GM12878 (cell line): ENCODE data around the gene WDR86. TPM values are rescaled to one million over a fixed set of nuclear protein-coding genes. Genes with fewer than 3 reads are reported as not detected.

Source experiments
- ATAC-seq: fragments of 200-7000 bp; cut with Tn5 transposase; 3 replicates; pipeline ENCODE4 v1.9.1; 2020; ENCODE audit warnings: mild to moderate bottlenecking, moderate library complexity
- BruUV-seq: library from RNA; stranded (reverse); fragments of 400-500 nt; replicated peaks from 2 replicates; lab custom pipeline; 2021; lab: Mats Ljungman, UMichigan
- CTCF ChIA-PET: fragments of 300-600 bp; sonication (Branson Sonifier 250); formaldehyde crosslinking; extraction: SDS; loops from one replicate; lab custom pipeline; 2021; ENCODE audit warnings: inconsistent platforms; lab: Yijun Ruan, JAX
- POLR2A ChIA-PET: fragments of 350-600 bp; formaldehyde crosslinking; extraction: SDS; loops from one replicate; lab custom pipeline; 2021; ENCODE audit warnings: inconsistent platforms; lab: Charles Lee
- RAD21 ChIA-PET: fragments of 300-600 bp; sonication (Branson Sonifier 250); formaldehyde crosslinking; loops from one replicate; lab custom pipeline; 2023; ENCODE audit warnings: antibody characterized with exemption; ENCODE audit not compliant: unreplicated experiment; lab: Charles Lee
- SMC1A ChIA-PET: fragments of 300-600 bp; sonication (Branson Sonifier 250); formaldehyde crosslinking; loops from one replicate; lab custom pipeline; 2023; ENCODE audit not compliant: unreplicated experiment, uncharacterized antibody; lab: Charles Lee
- DNase-seq: peaks from one replicate; pipeline ENCODE4 v3.0.0-alpha.2; 2011; ENCODE audit warnings: low read depth, low spot score
- FAIRE-seq: peaks from 3 replicates; lab custom pipeline; 2011; peaks lifted over from hg19 to GRCh38; lab: Jason Lieb, UNC
- H2AFZ ChIP-seq: 2 replicates; pipeline ENCODE4 v1.6.0; 2011; ENCODE audit warnings: low read depth, low read length, control low read depth; ENCODE audit not compliant: control insufficient read depth
- H3K27ac ChIP-seq: 2 replicates; pipeline ENCODE4 v1.5.1; 2011; ENCODE audit warnings: control low read depth; ENCODE audit not compliant: control insufficient read depth, insufficient read depth
- H3K27me3 ChIP-seq, 2 experiments: replicated peaks in 1 of 2; 2 replicates each; pipeline versions ENCODE4 v1.6.0 to v1.6.1; 2011; ENCODE audit warnings: low read length in 1 of 2; ENCODE audit not compliant: control insufficient read depth in 2 of 2, insufficient read depth in 2 of 2
- H3K36me3 ChIP-seq, 2 experiments: 2 replicates each; pipeline ENCODE4 v1.5.1; 2011; ENCODE audit warnings: low read length in 1 of 2; ENCODE audit not compliant: control insufficient read depth in 2 of 2, insufficient read depth in 2 of 2
- H3K4me1 ChIP-seq: 2 replicates; pipeline ENCODE4 v1.6.1; 2011; ENCODE audit warnings: mild to moderate bottlenecking, low read length, moderate library complexity, mixed read lengths; ENCODE audit not compliant: control insufficient read depth, insufficient read depth
- H3K4me2 ChIP-seq: 2 replicates; pipeline ENCODE4 v1.6.0; 2011; ENCODE audit warnings: control low read depth; ENCODE audit not compliant: control insufficient read depth, insufficient read depth
- H3K4me3 ChIP-seq: fragments of 200-600 bp; sonication (generic); 2 replicates; pipeline ENCODE4 v1.5.1; 2016
- H3K79me2 ChIP-seq: 2 replicates; pipeline ENCODE4 v1.6.0; 2011; ENCODE audit warnings: low read length; ENCODE audit not compliant: control insufficient read depth, insufficient read depth
- H3K9ac ChIP-seq: 2 replicates; pipeline ENCODE4 v1.8.0; 2011; ENCODE audit warnings: low read length, control low read depth, mixed read lengths; ENCODE audit not compliant: control insufficient read depth, insufficient read depth
- H3K9me3 ChIP-seq: replicated peaks from 3 replicates; pipeline ENCODE4 v1.5.1; 2011; ENCODE audit warnings: mild to moderate bottlenecking, low read length; ENCODE audit not compliant: control insufficient read depth, insufficient read depth
- H4K20me1 ChIP-seq: 2 replicates; pipeline ENCODE4 v1.6.0; 2011; ENCODE audit not compliant: control insufficient read depth, insufficient read depth
- ATF2 ChIP-seq: IDR thresholded peaks from 2 replicates; pipeline ENCODE4 v1.6.1; 2012; ENCODE audit warnings: low read length, inconsistent platforms
- BCL11A ChIP-seq: IDR thresholded peaks from 2 replicates; pipeline ENCODE4 v1.6.1; 2011; ENCODE audit warnings: low read depth, low read length
- CEBPB ChIP-seq, 2 experiments: fragments of 150-350 bp in 1 of 2; IDR thresholded peaks; 2 replicates each; pipeline ENCODE4 v1.6.1; 2012 to 2014; ENCODE audit warnings: low read depth in 2 of 2, low read length in 2 of 2, borderline replicate concordance in 1 of 2, inconsistent platforms in 1 of 2
- E2F8 ChIP-seq: fragments of 450-650 bp; IDR thresholded peaks from 2 replicates; pipeline ENCODE4 v1.6.1; 2018; ENCODE audit warnings: mild to moderate bottlenecking, low read depth, moderate library complexity; ENCODE audit not compliant: partially characterized antibody
- EGR1 ChIP-seq, 2 experiments: IDR thresholded peaks; 1 replicate in 1 of 2; 2 replicates in 1 of 2; pipeline ENCODE4 v1.6.1; 2011 to 2012; ENCODE audit warnings: low read depth in 2 of 2, low read length in 2 of 2, borderline replicate concordance in 1 of 2, mild to moderate bottlenecking in 1 of 2, moderate library complexity in 1 of 2
- KAT2A ChIP-seq: conservative IDR thresholded peaks from 2 replicates; pipeline ENCODE4 v1.6.1; 2011; ENCODE audit warnings: low read depth, low read length; ENCODE audit not compliant: control insufficient read depth
- KLF5 ChIP-seq: fragments of 450-650 bp; IDR thresholded peaks from 2 replicates; pipeline ENCODE4 v1.6.1; 2014; ENCODE audit warnings: mild to moderate bottlenecking; ENCODE audit not compliant: partially characterized antibody
- MTA3 ChIP-seq: IDR thresholded peaks from 2 replicates; pipeline ENCODE4 v1.6.1; 2012; ENCODE audit warnings: low read length, inconsistent platforms, borderline replicate concordance
- NFIC ChIP-seq: IDR thresholded peaks from 2 replicates; pipeline ENCODE4 v1.6.1; 2012; ENCODE audit warnings: low read depth, mild to moderate bottlenecking, inconsistent platforms, low read length, moderate library complexity
- NFYA ChIP-seq: IDR thresholded peaks from 2 replicates; pipeline ENCODE4 v1.6.1; 2011; ENCODE audit warnings: low read depth, mild to moderate bottlenecking, low read length, improper control_type of control experiment, borderline replicate concordance
- POU2F2 ChIP-seq: IDR thresholded peaks from 3 replicates; pipeline ENCODE4 v1.6.1; 2011; ENCODE audit warnings: low read depth, mild to moderate bottlenecking, low read length, borderline replicate concordance
- RUNX3 ChIP-seq: IDR thresholded peaks from 2 replicates; pipeline ENCODE4 v1.6.1; 2012; ENCODE audit warnings: low read length, inconsistent platforms
- SIX5 ChIP-seq: IDR thresholded peaks from 2 replicates; pipeline ENCODE4 v1.6.1; 2011; ENCODE audit warnings: mild to moderate bottlenecking, low read depth, low read length, moderate library complexity; ENCODE audit not compliant: severe bottlenecking
- STAT1 ChIP-seq: fragments of 450-650 bp; conservative IDR thresholded peaks from 2 replicates; pipeline ENCODE4 v1.6.1; 2014; ENCODE audit warnings: antibody characterized with exemption, mild to moderate bottlenecking
- SUPT20H ChIP-seq: IDR thresholded peaks from 2 replicates; pipeline ENCODE4 v1.6.1; 2011; ENCODE audit warnings: low read depth, mild to moderate bottlenecking, low read length, moderate library complexity, borderline replicate concordance; ENCODE audit not compliant: control insufficient read depth
- YBX1 ChIP-seq: fragments of 450-650 bp; IDR thresholded peaks from 2 replicates; pipeline ENCODE4 v1.6.1; 2016; ENCODE audit warnings: antibody characterized with exemption
- YY1 ChIP-seq: IDR thresholded peaks from 2 replicates; pipeline ENCODE4 v1.6.1; 2011; ENCODE audit warnings: low read depth, mild to moderate bottlenecking, low read length
- ZBTB33 ChIP-seq: fragments of 450-650 bp; IDR thresholded peaks from 2 replicates; pipeline ENCODE4 v1.6.1; 2017; ENCODE audit warnings: mild to moderate bottlenecking
- WGBS: methylation state at CpG from one replicate; pipeline ENCODE4 v1.1.6; 2016; ENCODE audit warnings: low lambda C conversion rate; ENCODE audit not compliant: insufficient replicate concordance, insufficient coverage; ENCODE audit errors: missing lambda C conversion rate; 5-methylcytosine and 5-hydroxymethylcytosine counted together
- in situ Hi-C: fragments of 300-500 bp; cut with MboI; formaldehyde crosslinking; loops from 9 replicates; pipeline ENCODE4 v1.14.3; 2018; ENCODE audit warnings: mixed read lengths
- intact Hi-C: fragments of 100-400 bp; cut with micrococcal nuclease; formaldehyde crosslinking; loops from one replicate; pipeline ENCODE4 v1.14.2; 2022; ENCODE audit not compliant: unreplicated experiment
- polyA plus RNA-seq, 11 experiments: library from polyadenylated mRNA; depleted of rRNA in 4 of 11; unstranded in 6 of 11; stranded (reverse) in 5 of 11; fragments of >200 nt; fragmentation: Nextera tagmentation in 4 of 11; fragmentation: Illumina TruSeq in 1 of 11; extraction: Ambion mirVana in 4 of 11; extraction: Trizol in 1 of 11; gene quantifications; 1 replicate in 1 of 11; 2 replicates in 10 of 11; pipeline versions ENCODE4 v1.2.1 to v1.2.3, GENCODE V29; 2011 to 2016; ENCODE audit warnings: inconsistent platforms in 2 of 11, missing spikeins in 2 of 11, low read depth in 1 of 11
- total RNA-seq, 4 experiments: library from RNA; depleted of rRNA in 3 of 4; stranded (reverse); fragments of >200 nt in 3 of 4; fragmentation: Illumina TruSeq in 1 of 4; extraction: Trizol in 1 of 4; gene quantifications; 2 replicates each; pipeline versions ENCODE4 v1.2.1 to v1.2.3, GENCODE V29; 2013 to 2021

The WDR86 gene
- total and polyA plus RNA-seq, 10 of the 15 experiments (the other 5 are each of a cell fraction or from before 2014, with no cell fraction given): 0.05 to 0.19 (median 0.15) TPM; not detected in 7

- POLR2A ChIA-PET: no interaction called here
- H3K9me3 ChIP-seq: peaks cover 5% of the 10 kb centered on the region; the same call in 1 of the 3 replicates
- peaks cover 20% of the 10 kb centered on the region for H3K4me1 ChIP-seq
- peak overlapping the region; percentile 35 for H3K4me2 ChIP-seq
- RAD21 ChIA-PET: no interaction called here
- H4K20me1 ChIP-seq: no peaks in the 10 kb centered on the region
- peak overlapping the region; percentile 1; the same call in 1 of the 2 replicates for H2AFZ ChIP-seq
- ATAC-seq (no peak), DNase-seq (no peak), FAIRE-seq (no peak)
- H3K4me3 ChIP-seq: no peak overlapping the region
- intact Hi-C loops: no loop called here
- H3K27ac ChIP-seq: peak overlapping the region; percentile 38
- SMC1A ChIA-PET: interaction anchor here (2.3 to 2.6 kb wide), 2 partner anchors 16 to 20 kb away, joined by 15 read pairs; no protein-coding TSS in a partner anchor
- no TSS peak for BruUV-seq
- in situ Hi-C loops: no loop called here
- H3K9ac ChIP-seq: peak overlapping the region; percentile 22; the same call in 1 of the 2 replicates
- H3K36me3 ChIP-seq: no peaks in the 10 kb centered on the region
- H3K27me3 ChIP-seq: no peaks in the 10 kb centered on the region
- 20% methylated on average over 12 of the region's 12 CpGs for WGBS
- CTCF ChIA-PET: interaction anchor here (0.7 to 1.7 kb wide), 6 partner anchors 10 to 92 kb away, joined by 3 to 6 read pairs (median 4); no protein-coding TSS in a partner anchor
- no peaks in the 10 kb centered on the region for H3K79me2 ChIP-seq
- TF ChIP-seq STAT1 (no peak), NFYA (no peak), KAT2A (no peak), MTA3 (no peak), YBX1 (no peak), E2F8 (no peak), YY1 (no peak), ZBTB33 (no peak), NFIC (peak; percentile 80), SIX5 (no peak), ATF2 (peak; percentile 60; the same call in 1 of the 2 replicates), RUNX3 (peak; percentile 38; the same call in 1 of the 2 replicates), KLF5 (no peak), BCL11A (no peak), SUPT20H (no peak), EGR1 (IDR thresholded peaks at IDR 0.05; ENCODE audit: borderline replicate concordance in 1 of 2, low read depth in 2 of 2, low read length in 2 of 2) (no peak), POU2F2 (0 out of 3 replicates have a peak, but pooled peaks have one; percentile 16), CEBPB (IDR thresholded peaks at IDR 0.05; ENCODE audit: borderline replicate concordance in 1 of 2, low read depth in 2 of 2, low read length in 2 of 2) (no peak)
These were observed 73.7 kb downstream of the WDR86 start for GRCh38 chr7:151336027-151336708.
